ENCODE data around the gene CHD5. TPM values are rescaled to one million over a fixed set of nuclear protein-coding genes. Genes with fewer than 3 reads are reported as not detected.

Gene CHD5
- total RNA-seq, 1 experiment from 2014 or later, result 6.1 TPM

DNA sequence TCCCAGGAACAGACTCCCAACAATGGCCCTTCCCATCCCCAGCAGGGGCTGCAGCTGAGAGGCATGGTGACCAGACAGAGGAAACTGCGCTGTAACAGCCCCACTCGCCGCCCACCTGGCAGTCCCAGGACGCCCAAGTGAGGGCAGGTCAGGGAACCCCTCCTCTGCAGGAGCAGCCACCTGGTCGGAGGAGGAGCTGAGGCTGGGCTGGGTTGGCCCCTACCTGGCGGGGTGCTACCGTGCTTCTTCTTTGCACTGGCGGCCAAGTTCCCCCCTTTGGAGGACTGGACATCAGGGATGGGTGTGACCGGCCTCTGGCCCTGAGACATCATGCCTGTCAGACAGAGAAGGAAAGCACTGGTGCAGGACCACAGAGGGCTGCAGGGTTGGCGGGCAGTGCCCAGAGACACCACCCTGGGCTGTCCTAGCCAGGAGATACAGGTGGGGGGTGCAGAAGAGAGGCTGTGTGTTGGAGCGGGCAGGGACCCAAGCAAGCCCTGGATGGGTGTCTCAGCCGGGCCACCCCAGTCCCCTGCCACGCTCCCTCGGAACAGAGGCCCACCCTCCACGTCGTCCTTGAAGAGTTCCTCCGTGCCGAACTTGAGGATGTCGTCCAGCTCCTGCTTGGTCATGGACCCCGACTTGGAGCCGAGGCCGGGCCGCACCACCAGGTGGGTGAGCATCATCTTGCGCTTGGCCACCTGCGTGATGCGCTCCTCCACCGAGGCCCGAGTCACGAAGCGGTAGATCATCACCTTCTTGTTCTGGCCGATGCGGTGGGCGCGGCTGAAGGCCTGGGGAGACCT, 51.6 kb downstream of the CHD5 start:
- CTCF ChIA-PET, result interaction anchor here (1.0 to 2.1 kb wide), 2 partner anchors 20 to 77 kb away, joined by 4 to 9 read pairs; no protein-coding TSS in a partner anchor

More for the DNA sequence above, 51.6 kb downstream of the CHD5 start:
- ChIA-PET RAD21 (ENCODE audit: low non-redundant PET in 1 of 2, low total read pairs in 2 of 2, uncharacterized antibody in 2 of 2, unreplicated experiment in 2 of 2) (no interaction called here), POLR2A (no interaction called here)
- Histone ChIP-seq H3K4me3 (replicated peaks in 1 of 2; ENCODE audit: low read depth in 1 of 2, low read length in 2 of 2) (peak overlapping the region in 1 of 2 experiments; percentile 18; a peak in 1 of 4 replicates), H4K20me1 (ENCODE audit: insufficient read depth) (no peaks in the 10 kb centered on the region), H3K9me2 (ENCODE audit: insufficient read depth) (no peaks in the 10 kb centered on the region), H3K79me2 (ENCODE audit: insufficient read depth, low read length) (no peaks in the 10 kb centered on the region), H3K9me3 (ENCODE audit: control insufficient read depth in 1 of 2, insufficient read depth in 1 of 2, low read depth in 1 of 2, low read length in 2 of 2) (peaks cover 0 to 8% of the 10 kb centered on the region in 2 experiments; a peak in 2 of 4 replicates), H3K9ac (ENCODE audit: low read length) (0 out of 2 replicates have a peak overlapping the region, but pooled peaks have one; percentile 32), H3K4me2 (ENCODE audit: low read length) (peak overlapping the region; percentile 72), H3K36me3 (ENCODE audit: control insufficient read depth in 1 of 2, insufficient read depth in 2 of 2, low read length in 2 of 2) (no peaks in the 10 kb centered on the region), H3K4me1 (ENCODE audit: control insufficient read depth in 1 of 2, insufficient read depth in 2 of 2, low read length in 2 of 2) (peaks cover 8 to 15% of the 10 kb centered on the region in 2 experiments; a peak in 3 of 4 replicates), H2AFZ (ENCODE audit: low read depth, low read length, poor library complexity, severe bottlenecking) (no peak overlapping the region), H3K27ac (ENCODE audit: low read depth, low read length) (peak overlapping the region; percentile 24; the same call in 1 of the 2 replicates), H3K27me3 (ENCODE audit: insufficient read depth, low read length) (no peaks in the 10 kb centered on the region)
- intact Hi-C loops (cut with micrococcal nuclease), result no loop called here
- DNase-seq (ENCODE audit: low read depth, low spot score) (no peak), ATAC-seq (no peak; the same call in none of the 2 replicates)
- no TSS peak for BruUV-seq (replicated peaks)
- TF ChIP-seq ELF1 (IDR thresholded peaks at IDR 0.05; ENCODE audit: borderline replicate concordance, low read depth) (no peak), SIN3A (IDR thresholded peaks at IDR 0.05; ENCODE audit: low read depth) (no peak), YY1 (IDR thresholded peaks at IDR 0.05; ENCODE audit: extremely low read depth, insufficient replicate concordance, low read depth, low read length) (no peak), SP1 (IDR thresholded peaks at IDR 0.05; ENCODE audit: low read depth) (no peak), ZNF274 (IDR thresholded peaks at IDR 0.05; ENCODE audit: low read depth, low read length) (no peak)
- TF ChIP-seq, protein P1, sequence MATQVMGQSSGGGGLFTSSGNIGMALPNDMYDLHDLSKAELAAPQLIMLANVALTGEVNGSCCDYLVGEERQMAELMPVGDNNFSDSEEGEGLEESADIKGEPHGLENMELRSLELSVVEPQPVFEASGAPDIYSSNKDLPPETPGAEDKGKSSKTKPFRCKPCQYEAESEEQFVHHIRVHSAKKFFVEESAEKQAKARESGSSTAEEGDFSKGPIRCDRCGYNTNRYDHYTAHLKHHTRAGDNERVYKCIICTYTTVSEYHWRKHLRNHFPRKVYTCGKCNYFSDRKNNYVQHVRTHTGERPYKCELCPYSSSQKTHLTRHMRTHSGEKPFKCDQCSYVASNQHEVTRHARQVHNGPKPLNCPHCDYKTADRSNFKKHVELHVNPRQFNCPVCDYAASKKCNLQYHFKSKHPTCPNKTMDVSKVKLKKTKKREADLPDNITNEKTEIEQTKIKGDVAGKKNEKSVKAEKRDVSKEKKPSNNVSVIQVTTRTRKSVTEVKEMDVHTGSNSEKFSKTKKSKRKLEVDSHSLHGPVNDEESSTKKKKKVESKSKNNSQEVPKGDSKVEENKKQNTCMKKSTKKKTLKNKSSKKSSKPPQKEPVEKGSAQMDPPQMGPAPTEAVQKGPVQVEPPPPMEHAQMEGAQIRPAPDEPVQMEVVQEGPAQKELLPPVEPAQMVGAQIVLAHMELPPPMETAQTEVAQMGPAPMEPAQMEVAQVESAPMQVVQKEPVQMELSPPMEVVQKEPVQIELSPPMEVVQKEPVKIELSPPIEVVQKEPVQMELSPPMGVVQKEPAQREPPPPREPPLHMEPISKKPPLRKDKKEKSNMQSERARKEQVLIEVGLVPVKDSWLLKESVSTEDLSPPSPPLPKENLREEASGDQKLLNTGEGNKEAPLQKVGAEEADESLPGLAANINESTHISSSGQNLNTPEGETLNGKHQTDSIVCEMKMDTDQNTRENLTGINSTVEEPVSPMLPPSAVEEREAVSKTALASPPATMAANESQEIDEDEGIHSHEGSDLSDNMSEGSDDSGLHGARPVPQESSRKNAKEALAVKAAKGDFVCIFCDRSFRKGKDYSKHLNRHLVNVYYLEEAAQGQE (IDR thresholded peaks at IDR 0.05; ENCODE audit: low read depth), result no peak
- TF ChIP-seq, protein P2, sequence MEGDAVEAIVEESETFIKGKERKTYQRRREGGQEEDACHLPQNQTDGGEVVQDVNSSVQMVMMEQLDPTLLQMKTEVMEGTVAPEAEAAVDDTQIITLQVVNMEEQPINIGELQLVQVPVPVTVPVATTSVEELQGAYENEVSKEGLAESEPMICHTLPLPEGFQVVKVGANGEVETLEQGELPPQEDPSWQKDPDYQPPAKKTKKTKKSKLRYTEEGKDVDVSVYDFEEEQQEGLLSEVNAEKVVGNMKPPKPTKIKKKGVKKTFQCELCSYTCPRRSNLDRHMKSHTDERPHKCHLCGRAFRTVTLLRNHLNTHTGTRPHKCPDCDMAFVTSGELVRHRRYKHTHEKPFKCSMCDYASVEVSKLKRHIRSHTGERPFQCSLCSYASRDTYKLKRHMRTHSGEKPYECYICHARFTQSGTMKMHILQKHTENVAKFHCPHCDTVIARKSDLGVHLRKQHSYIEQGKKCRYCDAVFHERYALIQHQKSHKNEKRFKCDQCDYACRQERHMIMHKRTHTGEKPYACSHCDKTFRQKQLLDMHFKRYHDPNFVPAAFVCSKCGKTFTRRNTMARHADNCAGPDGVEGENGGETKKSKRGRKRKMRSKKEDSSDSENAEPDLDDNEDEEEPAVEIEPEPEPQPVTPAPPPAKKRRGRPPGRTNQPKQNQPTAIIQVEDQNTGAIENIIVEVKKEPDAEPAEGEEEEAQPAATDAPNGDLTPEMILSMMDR (IDR thresholded peaks at IDR 0.05 in 2 of 3, conservative IDR thresholded peaks at IDR 0.05 in 1 of 3; ENCODE audit: borderline replicate concordance in 1 of 3, insufficient read depth in 1 of 3, low read depth in 2 of 3, low read length in 2 of 3), result no peak
- TF ChIP-seq, protein P3, sequence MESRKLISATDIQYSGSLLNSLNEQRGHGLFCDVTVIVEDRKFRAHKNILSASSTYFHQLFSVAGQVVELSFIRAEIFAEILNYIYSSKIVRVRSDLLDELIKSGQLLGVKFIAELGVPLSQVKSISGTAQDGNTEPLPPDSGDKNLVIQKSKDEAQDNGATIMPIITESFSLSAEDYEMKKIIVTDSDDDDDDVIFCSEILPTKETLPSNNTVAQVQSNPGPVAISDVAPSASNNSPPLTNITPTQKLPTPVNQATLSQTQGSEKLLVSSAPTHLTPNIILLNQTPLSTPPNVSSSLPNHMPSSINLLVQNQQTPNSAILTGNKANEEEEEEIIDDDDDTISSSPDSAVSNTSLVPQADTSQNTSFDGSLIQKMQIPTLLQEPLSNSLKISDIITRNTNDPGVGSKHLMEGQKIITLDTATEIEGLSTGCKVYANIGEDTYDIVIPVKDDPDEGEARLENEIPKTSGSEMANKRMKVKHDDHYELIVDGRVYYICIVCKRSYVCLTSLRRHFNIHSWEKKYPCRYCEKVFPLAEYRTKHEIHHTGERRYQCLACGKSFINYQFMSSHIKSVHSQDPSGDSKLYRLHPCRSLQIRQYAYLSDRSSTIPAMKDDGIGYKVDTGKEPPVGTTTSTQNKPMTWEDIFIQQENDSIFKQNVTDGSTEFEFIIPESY (IDR thresholded peaks at IDR 0.05; ENCODE audit: extremely low read depth, insufficient replicate concordance, low read length), result no peak
